NOMO-1 treated with dmso at 0.1 percent for 144 hours (cell line): ENCODE measurements around the gene TAF6.

Source experiments
- DNase-seq: peaks from one replicate; lab custom pipeline; 2025; ENCODE audit not compliant: unreplicated experiment; lab: John Stamatoyannopoulos, UW

The TAF6 gene

GRCh38 chr7:100124301-100125230, 5.4 kb upstream of the TAF6 start:
- no peak for DNase-seq

- DNase-seq = no peak
Observed at GRCh38 chr7:100122568-100122967, 3.4 kb upstream of the TAF6 start.

GRCh38 chr7:100122067-100122466, 2.9 kb upstream of the TAF6 start:
- no peak for DNase-seq

DNA sequence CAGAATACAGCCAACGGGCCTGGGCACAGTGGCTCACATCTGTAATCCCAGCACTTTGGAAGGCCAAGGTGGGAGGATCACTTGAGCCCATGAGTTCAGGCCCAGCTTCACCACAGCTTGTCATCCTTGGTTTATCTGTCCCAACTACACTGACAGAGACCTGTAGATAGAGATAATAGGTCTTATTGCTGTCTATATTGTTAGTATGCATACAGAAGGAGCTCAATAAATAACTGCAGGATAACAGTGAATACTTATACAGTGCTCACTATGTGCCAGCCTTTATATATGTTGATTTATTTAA, 1.5 kb upstream of the TAF6 start:
- no peak for DNase-seq

GRCh38 chr7:100119970-100120732, 993 bp upstream of the TAF6 start:
- DNase-seq = peak; percentile 34

GRCh38 chr7:100118388-100119071, 628 bp downstream of the TAF6 start:
- no peak for DNase-seq

DNA sequence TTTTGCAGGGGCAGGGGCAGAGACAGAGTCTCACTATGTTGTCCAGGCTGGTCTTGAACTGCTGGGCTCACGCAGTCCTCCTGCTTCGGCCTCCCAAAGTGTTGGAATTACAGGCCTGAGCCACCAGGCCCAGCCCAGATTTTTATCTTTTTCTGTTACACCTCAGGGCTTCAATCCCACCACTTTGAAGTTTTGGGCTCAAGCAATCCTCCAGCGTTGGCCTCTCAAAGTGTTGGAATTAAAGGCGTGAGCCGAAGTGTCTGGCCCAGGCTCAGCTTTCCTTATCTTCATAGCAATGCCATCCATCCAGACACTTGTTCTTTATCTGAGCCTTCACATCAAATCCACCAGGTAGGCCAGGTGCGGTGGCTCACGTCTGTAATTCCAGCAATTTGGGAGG, 4.1 kb downstream of the TAF6 start:
- no peak for DNase-seq

DNA sequence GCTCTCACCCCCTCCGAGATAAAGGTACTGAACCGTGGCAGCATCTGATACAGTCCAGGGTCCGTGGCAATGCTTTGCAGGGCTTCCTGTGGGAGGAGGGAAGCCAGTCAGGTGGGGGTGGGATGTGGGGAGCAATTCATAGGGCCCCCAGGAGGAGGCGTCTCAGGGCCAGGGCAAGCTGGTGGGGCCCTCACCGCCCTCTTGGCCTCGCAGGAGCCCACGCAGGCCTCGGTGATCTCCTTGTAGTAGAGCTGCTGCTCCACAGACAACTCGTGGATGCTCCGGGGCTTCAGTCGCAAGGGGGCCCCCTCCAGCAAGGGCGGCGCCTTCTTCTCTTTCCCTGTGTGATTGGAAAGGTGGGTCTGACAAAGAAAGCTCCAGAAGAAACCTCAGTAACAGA, 7.2 kb downstream of the TAF6 start:
- no peak for DNase-seq

GRCh38 chr7:100111156-100111555, 8.0 kb downstream of the TAF6 start:
- DNase-seq = no peak

GRCh38 chr7:100109521-100110163, 9.5 kb downstream of the TAF6 start:
- no peak for DNase-seq

DNA sequence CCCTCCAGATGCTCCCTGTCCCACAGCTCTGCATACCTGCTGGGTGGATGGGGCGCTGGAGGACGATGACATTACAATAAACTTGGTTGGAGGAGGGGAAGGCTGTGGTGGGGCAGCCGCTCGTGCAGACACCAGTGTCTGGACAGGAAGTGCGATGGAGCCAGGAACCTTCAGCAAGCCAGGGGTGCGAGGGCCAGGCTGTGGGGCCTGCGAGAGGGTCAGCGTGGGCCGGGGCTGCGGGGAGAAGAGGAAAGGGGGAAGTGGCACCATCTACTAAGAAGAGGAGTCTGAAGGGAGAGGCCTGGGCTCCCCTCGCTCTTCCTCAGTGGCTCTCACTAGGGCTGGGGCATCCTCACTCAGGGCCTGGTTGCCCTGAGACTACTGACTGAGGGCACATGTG, 11.3 kb downstream of the TAF6 start:
- no peak for DNase-seq

- no peak for DNase-seq
Observed at GRCh38 chr7:100107125-100107737, 11.9 kb downstream of the TAF6 start.

DNA sequence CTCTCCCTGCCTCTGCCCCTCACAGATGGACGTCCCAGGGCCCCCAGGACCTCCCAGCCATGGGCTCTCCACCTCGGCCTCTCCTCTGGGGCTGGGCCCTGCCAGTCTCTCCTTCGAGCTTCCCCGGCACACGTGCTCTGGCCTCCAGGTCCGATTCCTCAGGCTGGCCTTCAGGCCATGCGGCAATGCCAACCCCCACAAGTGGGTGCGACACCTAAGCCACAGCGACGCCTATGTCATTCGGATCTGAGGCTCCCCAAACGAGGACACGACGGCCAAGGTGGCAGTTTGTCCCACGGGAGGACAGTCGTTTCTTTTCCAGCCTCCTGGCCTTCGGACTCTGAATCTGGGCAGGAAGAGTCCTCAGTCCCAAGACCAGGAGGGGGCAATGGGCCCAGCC, 12.5 kb downstream of the TAF6 start:
- no peak for DNase-seq

DNA sequence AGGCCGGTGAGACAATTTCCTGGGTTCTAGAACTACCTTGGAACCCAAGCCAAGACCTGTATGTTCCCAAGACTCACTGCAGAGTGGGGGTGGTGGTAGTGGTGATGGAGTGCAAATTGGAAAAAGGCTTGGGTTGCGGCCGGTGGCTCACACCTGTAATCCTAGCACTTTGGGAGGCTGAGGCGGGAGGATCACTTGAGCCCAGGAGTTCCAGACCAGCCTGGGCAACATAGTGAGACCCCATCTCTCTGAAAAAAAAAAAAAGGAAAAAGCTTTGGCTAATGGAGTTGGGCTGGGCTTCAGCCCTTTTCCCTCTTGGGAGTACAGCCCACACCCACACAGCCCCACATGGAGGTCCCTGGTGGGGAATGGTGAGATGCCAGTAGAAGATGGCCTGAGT, 13.6 kb downstream of the TAF6 start:
- no peak for DNase-seq

DNA sequence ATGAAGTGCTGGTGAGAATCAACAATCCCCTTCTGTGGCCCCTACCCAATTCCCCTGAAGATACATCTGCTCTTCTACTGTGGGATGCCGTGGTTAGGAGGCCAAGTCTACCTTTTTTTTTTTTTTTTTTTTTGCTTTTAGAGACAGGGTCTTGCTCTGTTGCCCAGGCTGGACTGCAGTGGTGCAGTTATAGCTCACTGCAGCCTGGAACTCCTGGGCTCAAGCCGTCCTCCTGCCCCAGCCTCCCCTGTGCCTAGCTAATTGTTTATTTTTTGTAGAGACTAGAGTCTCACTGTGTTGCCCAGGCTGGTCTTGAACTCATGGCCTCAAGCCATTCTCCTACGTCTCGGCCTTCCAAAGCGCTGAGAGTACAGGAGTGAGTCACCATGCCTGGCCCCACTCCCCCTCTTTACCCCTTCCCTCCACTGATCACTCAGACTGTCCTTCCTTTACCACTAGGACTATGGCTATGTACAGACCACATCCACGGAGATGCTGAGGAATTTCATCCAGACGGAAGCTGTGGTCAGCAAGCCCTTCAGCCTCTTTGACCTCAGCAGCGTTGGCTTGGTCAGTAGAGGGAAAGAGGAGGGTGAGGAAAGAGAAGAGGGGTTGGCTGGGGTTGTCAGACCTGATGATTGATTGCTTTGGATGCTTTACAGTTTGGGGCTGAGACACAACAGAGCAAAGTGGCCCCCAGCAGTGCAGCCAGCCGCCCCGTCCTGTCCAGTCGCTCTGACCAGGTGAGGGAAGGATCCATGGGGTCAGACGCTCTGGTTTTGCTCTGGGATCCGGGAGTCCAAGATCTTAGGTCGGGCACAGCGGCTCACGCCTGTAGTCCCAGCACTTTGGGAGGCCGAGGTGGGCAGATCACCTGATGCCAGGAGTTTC, 16.0 kb downstream of the TAF6 start:
- no peak for DNase-seq

DNA sequence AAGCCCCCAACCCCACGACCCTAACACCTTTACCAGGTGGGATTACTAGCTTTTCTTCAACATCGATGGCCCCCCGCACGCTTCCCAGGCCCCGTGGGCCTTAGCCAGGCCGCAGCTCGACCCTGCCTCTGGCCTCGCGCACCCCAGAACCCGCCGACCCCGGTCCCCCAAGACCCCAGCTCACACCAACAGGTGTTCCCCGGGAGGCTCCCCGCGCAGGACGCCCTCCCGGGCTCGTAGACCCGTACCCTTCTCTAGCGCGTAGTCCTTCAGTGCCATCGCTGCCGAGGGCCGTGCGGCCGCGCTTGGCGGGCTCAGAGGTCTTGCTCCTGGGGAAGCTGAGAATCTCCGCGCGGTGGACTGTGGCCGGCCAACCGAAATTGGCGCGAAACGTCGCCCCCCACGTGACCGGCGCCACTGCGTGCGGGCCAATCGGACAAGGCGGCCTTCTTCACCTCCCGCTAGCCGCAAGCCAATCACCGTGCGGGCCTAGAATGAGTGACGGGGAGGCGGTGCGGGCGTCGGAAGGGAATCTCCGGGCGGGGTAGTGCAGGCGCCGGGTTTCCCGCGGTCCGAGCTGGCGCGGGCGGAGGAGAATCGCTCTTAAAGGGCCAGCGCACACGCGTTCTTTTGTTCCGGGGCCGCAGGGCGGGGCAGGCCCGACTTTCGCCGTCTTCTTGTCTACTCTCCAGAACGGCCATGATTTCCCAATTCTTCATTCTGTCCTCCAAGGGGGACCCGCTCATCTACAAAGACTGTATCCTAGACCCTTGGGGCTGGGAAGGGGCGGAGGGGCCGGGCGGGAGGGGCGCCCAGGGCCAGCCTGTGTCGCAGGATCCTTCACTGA, 17.9 kb downstream of the TAF6 start, which contains the start of the genes AP4M1 and MCM7:
Gene AP4M1 (plus strand): TSS at position 628 of the 847 bp plus-strand sequence. CDS start 72 bp downstream, at position 700.
Gene MCM7 (minus strand): TSS at position 382 of the 847 bp plus-strand sequence. CDS start 103 bp downstream, at position 279.
- DNase-seq = peak; percentile 100

DNA sequence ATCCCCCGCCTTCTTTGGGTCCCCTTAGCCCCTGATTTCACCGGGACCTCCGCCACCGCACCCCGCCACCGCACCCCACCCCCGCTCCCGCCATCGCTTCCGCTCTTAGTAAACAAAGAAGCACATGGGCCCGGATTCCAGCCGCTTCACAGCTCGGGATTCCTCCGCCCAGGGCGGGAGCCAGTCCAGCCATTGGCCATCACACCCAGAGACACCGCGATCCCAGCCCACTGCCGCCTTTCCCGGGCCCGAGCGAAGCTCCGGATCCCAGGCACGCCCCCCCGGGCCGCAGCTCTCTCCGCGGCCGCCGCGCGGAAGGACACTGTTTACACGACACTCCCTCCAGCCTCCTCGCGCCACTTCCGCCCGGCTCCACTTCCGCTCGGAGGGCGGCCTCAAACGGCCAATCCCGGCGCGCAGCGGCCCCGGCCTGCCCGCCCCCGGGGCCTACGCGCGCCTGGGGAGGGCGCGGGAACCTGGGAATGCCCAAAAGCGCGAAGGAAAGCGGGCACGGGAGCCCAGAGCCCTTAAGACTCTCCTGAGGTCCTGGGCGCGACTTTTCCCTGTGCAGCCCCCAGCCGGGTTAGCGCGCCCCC, 18.6 kb downstream of the TAF6 start:
- peak; percentile 86 for DNase-seq

DNA sequence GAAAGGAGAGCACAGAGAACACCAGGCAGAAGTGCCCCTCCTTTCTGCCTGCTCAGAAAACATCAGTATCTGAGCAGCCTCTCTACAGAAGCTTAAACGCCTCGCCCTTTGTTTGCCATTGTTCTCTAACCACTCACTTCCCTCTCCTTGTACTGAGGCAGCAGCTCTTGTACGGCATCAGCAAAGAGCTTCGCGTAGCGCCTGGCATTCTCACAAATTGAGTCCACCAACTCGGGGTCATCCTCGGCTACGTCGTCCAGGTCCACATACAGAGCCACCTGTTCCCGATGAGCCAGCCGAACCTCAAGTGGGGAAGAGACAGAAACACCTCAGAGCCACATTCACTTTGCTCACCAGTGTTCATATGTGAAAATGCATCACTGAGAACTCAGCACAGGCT, 19.7 kb downstream of the TAF6 start:
- DNase-seq = no peak
